ENCODE data around the gene SNRNP40. TPM values are rescaled to one million over a fixed set of nuclear protein-coding genes. Genes with fewer than 3 reads are reported as not detected.

SNRNP40 gene
- total RNA-seq, 2 experiments from 2014 or later = 48.4 to 53.7 TPM

DNA sequence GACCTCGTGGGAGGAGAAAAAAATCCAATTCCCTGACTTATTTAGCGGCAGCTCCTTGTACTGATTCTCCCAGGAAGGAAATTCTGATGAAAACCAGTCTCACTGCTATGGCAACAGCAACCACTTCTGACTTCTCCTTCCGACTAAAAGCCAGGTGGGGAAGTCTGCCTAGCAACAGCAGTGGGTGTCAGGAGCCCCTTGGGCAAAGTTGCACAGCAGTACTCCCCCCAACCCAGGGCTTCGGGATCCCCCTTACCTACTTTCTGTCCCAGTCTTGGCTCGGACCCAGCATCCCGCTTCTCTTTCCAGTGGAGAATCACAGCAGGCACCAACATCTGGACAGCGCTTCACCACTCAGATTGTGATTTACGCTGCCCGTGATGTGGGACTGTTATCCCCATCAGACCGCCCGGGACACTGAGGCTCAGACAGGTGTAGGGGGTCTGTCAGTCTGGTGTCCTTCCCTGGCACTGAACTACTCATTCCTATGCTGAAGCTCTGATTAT is 81.5 kb downstream of the SNRNP40 start:
- ChIA-PET CTCF (no interaction called here), POLR2A (no interaction called here)
- Histone ChIP-seq H3K27me3 (ENCODE audit: control insufficient read depth in 1 of 2, insufficient read depth in 2 of 2, low read length in 2 of 2) (no peaks in the 10 kb centered on the region), H3K4me3 (ENCODE audit: low read length) (no peak overlapping the region), H3K9me3 (ENCODE audit: control insufficient read depth in 1 of 2, insufficient read depth in 1 of 2, low read length in 2 of 2) (peaks cover 0 to 13% of the 10 kb centered on the region in 2 experiments), H3K27ac (ENCODE audit: low read depth in 1 of 2, low read length in 2 of 2) (no peak overlapping the region), H3K36me3 (ENCODE audit: insufficient read depth, low read length) (no peaks in the 10 kb centered on the region), H3K4me1 (ENCODE audit: insufficient read depth, low read length) (no peaks in the 10 kb centered on the region)
- H3K36me3 Mint-ChIP-seq (ENCODE audit: low read depth) = no peaks in the 10 kb centered on the region
- DNase-seq = no peak
- no peak overlapping the region for H3K27ac Mint-ChIP-seq
- TF ChIP-seq, protein P1, sequence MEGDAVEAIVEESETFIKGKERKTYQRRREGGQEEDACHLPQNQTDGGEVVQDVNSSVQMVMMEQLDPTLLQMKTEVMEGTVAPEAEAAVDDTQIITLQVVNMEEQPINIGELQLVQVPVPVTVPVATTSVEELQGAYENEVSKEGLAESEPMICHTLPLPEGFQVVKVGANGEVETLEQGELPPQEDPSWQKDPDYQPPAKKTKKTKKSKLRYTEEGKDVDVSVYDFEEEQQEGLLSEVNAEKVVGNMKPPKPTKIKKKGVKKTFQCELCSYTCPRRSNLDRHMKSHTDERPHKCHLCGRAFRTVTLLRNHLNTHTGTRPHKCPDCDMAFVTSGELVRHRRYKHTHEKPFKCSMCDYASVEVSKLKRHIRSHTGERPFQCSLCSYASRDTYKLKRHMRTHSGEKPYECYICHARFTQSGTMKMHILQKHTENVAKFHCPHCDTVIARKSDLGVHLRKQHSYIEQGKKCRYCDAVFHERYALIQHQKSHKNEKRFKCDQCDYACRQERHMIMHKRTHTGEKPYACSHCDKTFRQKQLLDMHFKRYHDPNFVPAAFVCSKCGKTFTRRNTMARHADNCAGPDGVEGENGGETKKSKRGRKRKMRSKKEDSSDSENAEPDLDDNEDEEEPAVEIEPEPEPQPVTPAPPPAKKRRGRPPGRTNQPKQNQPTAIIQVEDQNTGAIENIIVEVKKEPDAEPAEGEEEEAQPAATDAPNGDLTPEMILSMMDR (IDR thresholded peaks at IDR 0.05) = no peak
- H3K4me1 Mint-ChIP-seq (ENCODE audit: low read depth) = no peaks in the 10 kb centered on the region
- no peaks in the 10 kb centered on the region for H3K9me3 Mint-ChIP-seq
- intact Hi-C loops (cut with DNase I, micrococcal nuclease) = no loop called here
- peaks cover 20% of the 10 kb centered on the region for H3K27me3 Mint-ChIP-seq
- no peak for ATAC-seq (ENCODE audit: poor library complexity)
- H3K4me3 Mint-ChIP-seq = no peak overlapping the region

DNA sequence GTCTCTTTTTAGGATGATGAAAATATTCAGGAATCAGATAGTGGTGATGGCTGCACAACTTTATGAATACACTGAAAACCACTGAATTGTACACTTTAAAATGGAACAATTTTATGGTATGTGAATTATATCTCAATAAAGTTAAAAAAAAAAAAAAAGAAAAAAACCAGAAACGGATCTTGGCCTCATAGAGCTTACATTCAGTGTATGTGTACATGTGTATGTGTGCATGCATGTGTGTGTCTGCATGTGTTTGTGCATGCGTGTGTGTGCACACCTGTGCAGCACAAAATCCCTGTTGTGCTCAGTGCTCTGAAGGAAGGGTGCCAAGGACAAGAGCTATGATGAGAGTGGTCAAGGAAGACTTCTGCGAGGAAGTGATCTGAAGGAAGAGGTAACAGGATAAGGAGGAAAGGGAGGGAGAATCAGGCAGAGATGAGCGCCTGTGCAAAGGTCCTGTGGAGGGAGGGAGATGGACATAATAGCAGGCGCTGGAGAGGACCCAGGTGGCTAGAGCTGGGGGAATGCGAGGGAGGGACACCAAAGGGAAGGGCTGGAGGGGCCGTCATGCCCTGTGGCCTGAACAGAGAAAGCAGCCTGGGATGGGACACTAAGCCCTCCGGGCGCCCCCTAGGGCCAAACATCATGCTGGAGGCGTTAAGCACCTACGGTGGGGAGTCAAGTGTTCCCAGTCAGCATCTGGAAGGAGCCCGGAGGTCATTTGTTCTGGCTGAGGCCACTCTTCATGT is 82.1 kb downstream of the SNRNP40 start:
- no peak for DNase-seq
- Mint-ChIP-seq H3K27ac (no peak overlapping the region), H3K4me1 (ENCODE audit: low read depth) (no peaks in the 10 kb centered on the region), H3K9me3 (no peaks in the 10 kb centered on the region), H3K27me3 (peaks cover 20% of the 10 kb centered on the region), H3K4me3 (no peak overlapping the region), H3K36me3 (ENCODE audit: low read depth) (no peaks in the 10 kb centered on the region)
- H3K4me3 ChIP-seq (ENCODE audit: low read length) = no peak overlapping the region
- ATAC-seq (ENCODE audit: poor library complexity) = no peak
- H3K4me1 ChIP-seq (ENCODE audit: insufficient read depth, low read length) = no peaks in the 10 kb centered on the region
- intact Hi-C loops (cut with DNase I, micrococcal nuclease) = no loop called here
- TF ChIP-seq, protein P1 (IDR thresholded peaks at IDR 0.05) = no peak
- CTCF ChIA-PET = no interaction called here
- no peaks in the 10 kb centered on the region for H3K36me3 ChIP-seq (ENCODE audit: insufficient read depth, low read length)
- POLR2A ChIA-PET = no interaction called here
- peaks cover 0 to 13% of the 10 kb centered on the region in 2 experiments for H3K9me3 ChIP-seq (ENCODE audit: control insufficient read depth in 1 of 2, insufficient read depth in 1 of 2, low read length in 2 of 2)
- no peak overlapping the region for H3K27ac ChIP-seq (ENCODE audit: low read depth in 1 of 2, low read length in 2 of 2)
- no peaks in the 10 kb centered on the region for H3K27me3 ChIP-seq (ENCODE audit: control insufficient read depth in 1 of 2, insufficient read depth in 2 of 2, low read length in 2 of 2)

Other genes with a start within 250 kb of the SNRNP40 start
- 100 to 1,000 TPM; 190 to 202 TPM for gene PUM1, start 231.1 kb downstream of the SNRNP40 start, total RNA-seq
- gene NKAIN1, start 56.9 kb downstream of the SNRNP40 start, total RNA-seq = not detected
- 1 to 10 TPM; 7.3 to 7.6 TPM for gene ZCCHC17, start 244 bp upstream of the SNRNP40 start, total RNA-seq
- not detected for gene FABP3, start 76.3 kb upstream of the SNRNP40 start, total RNA-seq
- under 1 TPM in 1 of 2 experiments, not detected in 1; 0.11 TPM for gene SERINC2, start 116.4 kb upstream of the SNRNP40 start, total RNA-seq

Data from CD4-positive, alpha-beta T cell (primary cell).